Neural progenitor cell (in vitro differentiated cells): ENCODE data around the gene CASTOR2. TPM values are rescaled to one million over a fixed set of nuclear protein-coding genes. Genes with fewer than 3 reads are reported as not detected.

Experiments
- DNase-seq: peaks from one replicate; pipeline ENCODE4 v3.0.0-alpha.2; 2016; ENCODE audit warnings: low spot score
- H2AFZ ChIP-seq: fragments of 200-600 bp; sonication (generic); replicated peaks from 2 replicates; pipeline ENCODE4 v1.6.1; 2016; ENCODE audit warnings: antibody characterized with exemption
- H3F3A ChIP-seq: fragments of 200-600 bp; sonication (generic); 2 replicates; pipeline ENCODE4 v1.6.1; 2016; ENCODE audit warnings: antibody characterized with exemption, low read depth
- H3K27ac ChIP-seq: fragments of 200-600 bp; sonication (generic); 2 replicates; pipeline ENCODE4 v1.5.1; 2016; ENCODE audit warnings: mild to moderate bottlenecking
- H3K27me3 ChIP-seq: fragments of 200-600 bp; sonication (generic); 2 replicates; pipeline ENCODE4 v1.6.1; 2016; ENCODE audit warnings: mild to moderate bottlenecking, moderate library complexity
- H3K36me3 ChIP-seq: fragments of 200-600 bp; sonication (generic); 2 replicates; pipeline ENCODE4 v1.5.1; 2016
- H3K4me1 ChIP-seq: fragments of 200-600 bp; sonication (generic); 2 replicates; pipeline ENCODE4 v1.6.1; 2016; ENCODE audit warnings: mixed run types
- H3K4me2 ChIP-seq: fragments of 200-600 bp; sonication (generic); 2 replicates; pipeline ENCODE4 v1.6.1; 2016
- H3K4me3 ChIP-seq: fragments of 200-600 bp; sonication (generic); 2 replicates; pipeline ENCODE4 v1.5.1; 2016
- H3K79me2 ChIP-seq: fragments of 200-600 bp; sonication (generic); 2 replicates; pipeline ENCODE4 v1.6.1; 2016; ENCODE audit warnings: low read depth
- H3K9ac ChIP-seq: fragments of 200-600 bp; sonication (generic); 2 replicates; pipeline ENCODE4 v1.6.1; 2016
- H3K9me3 ChIP-seq: fragments of 200-600 bp; sonication (generic); 2 replicates; pipeline ENCODE4 v1.5.1; 2016; ENCODE audit warnings: low read depth
- H4K20me1 ChIP-seq: fragments of 200-600 bp; sonication (generic); 2 replicates; pipeline ENCODE4 v1.6.1; 2016; ENCODE audit warnings: low read depth
- H3K27ac Mint-ChIP-seq: 3 replicates; pipeline ENCODE4 v1.8.0; 2021; ENCODE audit warnings: mixed read lengths
- H3K27me3 Mint-ChIP-seq: 2 replicates; pipeline ENCODE4 v1.8.0; 2022; ENCODE audit warnings: low read depth, mild to moderate bottlenecking, inconsistent platforms, moderate library complexity, mixed read lengths; ENCODE audit not compliant: insufficient read depth
- H3K36me3 Mint-ChIP-seq: 3 replicates; pipeline ENCODE4 v1.8.0; 2021; ENCODE audit warnings: mixed read lengths
- H3K4me1 Mint-ChIP-seq: 3 replicates; pipeline ENCODE4 v1.8.0; 2021; ENCODE audit warnings: mixed read lengths
- H3K4me3 Mint-ChIP-seq: 3 replicates; pipeline ENCODE4 v1.8.0; 2021; ENCODE audit warnings: mild to moderate bottlenecking, moderate library complexity, mixed read lengths
- H3K9me3 Mint-ChIP-seq: 3 replicates; pipeline ENCODE4 v1.8.0; 2020; ENCODE audit warnings: mixed read lengths
- CTCF ChIP-seq: fragments of 200-600 bp; sonication (generic); IDR thresholded peaks from 2 replicates; pipeline ENCODE4 v1.5.1; 2017; ENCODE audit warnings: antibody characterized with exemption, mild to moderate bottlenecking
- EZH2 ChIP-seq: fragments of 200-600 bp; sonication (generic); IDR thresholded peaks from 2 replicates; pipeline ENCODE4 v1.6.1; 2017; ENCODE audit warnings: antibody characterized with exemption, mild to moderate bottlenecking, moderate library complexity
- EZH2phosphoT487 ChIP-seq: fragments of 200-600 bp; sonication (generic); IDR thresholded peaks from 2 replicates; pipeline ENCODE4 v1.6.1; 2017; ENCODE audit warnings: antibody characterized with exemption
- total RNA-seq: library from RNA; depleted of rRNA; stranded (reverse); fragments of >200 nt; gene quantifications from 2 replicates; pipeline ENCODE4 v1.2.3, GENCODE V29; 2015; ENCODE audit warnings: low replicate concordance

CASTOR2 gene
- total RNA-seq, 1 donor from 2014 or later = 11.7 TPM

- H3K4me3 ChIP-seq = no peak overlapping the region
- H3K36me3 Mint-ChIP-seq = peaks cover 16% of the 10 kb centered on the region
- H3K79me2 ChIP-seq = no peaks in the 10 kb centered on the region
- peaks cover 13% of the 10 kb centered on the region for H3K4me1 Mint-ChIP-seq
- H3K9ac ChIP-seq = no peak overlapping the region
- no peaks in the 10 kb centered on the region for H4K20me1 ChIP-seq
- no peaks in the 10 kb centered on the region for H3K9me3 ChIP-seq
- H3F3A ChIP-seq = peaks cover 4% of the 10 kb centered on the region
- H3K9me3 Mint-ChIP-seq = no peaks in the 10 kb centered on the region
- no peak overlapping the region for H3K4me2 ChIP-seq
- no peaks in the 10 kb centered on the region for H3K36me3 ChIP-seq
- no peak overlapping the region for H3K27ac Mint-ChIP-seq
- H3K4me3 Mint-ChIP-seq = no peak overlapping the region
- no peak overlapping the region for H2AFZ ChIP-seq
- no peak overlapping the region for H3K27ac ChIP-seq
- TF ChIP-seq EZH2 (no peak), EZH2phosphoT487 (no peak), CTCF (no peak)
- no peaks in the 10 kb centered on the region for H3K27me3 ChIP-seq
- DNase-seq = no peak
- H3K4me1 ChIP-seq = no peaks in the 10 kb centered on the region
- H3K27me3 Mint-ChIP-seq = peaks cover 4% of the 10 kb centered on the region
Measured at GRCh38 chr7:75042831-75043703, 78.6 kb downstream of the CASTOR2 start.

DNA sequence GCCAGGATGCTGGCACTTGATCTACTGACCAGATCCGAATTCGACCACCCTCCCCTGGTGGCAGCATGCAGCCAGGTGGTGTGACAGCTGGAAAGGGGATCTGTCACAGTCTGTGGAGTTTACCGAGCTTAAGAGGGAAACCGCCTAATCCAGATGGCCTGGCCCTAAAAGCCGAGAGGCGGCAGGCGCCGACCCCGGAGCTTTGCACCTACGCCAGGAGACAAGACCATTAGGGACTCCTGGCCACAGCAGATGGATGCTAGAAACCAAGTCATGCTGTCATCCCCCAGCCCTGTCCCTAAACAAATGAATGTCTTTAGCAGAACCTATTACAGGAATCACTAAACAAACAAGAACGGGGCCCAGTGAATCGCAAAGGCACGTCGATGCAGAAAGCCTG lies 81.4 kb downstream of the CASTOR2 start:
- Histone ChIP-seq H3F3A (peaks cover 4% of the 10 kb centered on the region), H3K9me3 (no peaks in the 10 kb centered on the region), H4K20me1 (no peaks in the 10 kb centered on the region), H3K27me3 (no peaks in the 10 kb centered on the region), H3K4me1 (no peaks in the 10 kb centered on the region), H3K4me2 (no peak overlapping the region), H3K9ac (no peak overlapping the region), H3K36me3 (no peaks in the 10 kb centered on the region), H2AFZ (no peak overlapping the region), H3K79me2 (no peaks in the 10 kb centered on the region), H3K27ac (no peak overlapping the region), H3K4me3 (no peak overlapping the region)
- Mint-ChIP-seq H3K4me1 (no peaks in the 10 kb centered on the region), H3K9me3 (no peaks in the 10 kb centered on the region), H3K27me3 (no peaks in the 10 kb centered on the region), H3K4me3 (no peak overlapping the region), H3K36me3 (peaks cover 16% of the 10 kb centered on the region), H3K27ac (no peak overlapping the region)
- no peak for DNase-seq
- TF ChIP-seq EZH2phosphoT487 (no peak), CTCF (no peak), EZH2 (no peak)

GRCh38 chr7:75048435-75049379 lies 84.2 kb downstream of the CASTOR2 start:
- H3K4me3 Mint-ChIP-seq = no peak overlapping the region

More at GRCh38 chr7:75048435-75049379, 84.2 kb downstream of the CASTOR2 start:
- no peak overlapping the region for H3K4me3 ChIP-seq
- Mint-ChIP-seq H3K4me1 (no peaks in the 10 kb centered on the region), H3K27me3 (no peaks in the 10 kb centered on the region), H3K36me3 (peaks cover 15% of the 10 kb centered on the region), H3K9me3 (no peaks in the 10 kb centered on the region), H3K27ac (no peak overlapping the region)
- no peaks in the 10 kb centered on the region for H3K9me3 ChIP-seq
- H3K27me3 ChIP-seq = no peaks in the 10 kb centered on the region
- no peak overlapping the region for H3K9ac ChIP-seq
- no peak for DNase-seq
- H2AFZ ChIP-seq = no peak overlapping the region
- no peak overlapping the region for H3K4me2 ChIP-seq
- no peak overlapping the region for H3K27ac ChIP-seq
- no peaks in the 10 kb centered on the region for H3K79me2 ChIP-seq
- TF ChIP-seq EZH2phosphoT487 (no peak), CTCF (no peak), EZH2 (no peak)
- H3K36me3 ChIP-seq = no peaks in the 10 kb centered on the region
- H3F3A ChIP-seq = peaks cover 4% of the 10 kb centered on the region
- no peaks in the 10 kb centered on the region for H3K4me1 ChIP-seq
- H4K20me1 ChIP-seq = no peaks in the 10 kb centered on the region
